ENCODE data around the gene DCANP1. TPM values are rescaled to one million over a fixed set of nuclear protein-coding genes. Genes with fewer than 3 reads are reported as not detected.

Gene DCANP1
- total and polyA plus RNA-seq, 5 donors from 2014 or later, result not detected

DNA sequence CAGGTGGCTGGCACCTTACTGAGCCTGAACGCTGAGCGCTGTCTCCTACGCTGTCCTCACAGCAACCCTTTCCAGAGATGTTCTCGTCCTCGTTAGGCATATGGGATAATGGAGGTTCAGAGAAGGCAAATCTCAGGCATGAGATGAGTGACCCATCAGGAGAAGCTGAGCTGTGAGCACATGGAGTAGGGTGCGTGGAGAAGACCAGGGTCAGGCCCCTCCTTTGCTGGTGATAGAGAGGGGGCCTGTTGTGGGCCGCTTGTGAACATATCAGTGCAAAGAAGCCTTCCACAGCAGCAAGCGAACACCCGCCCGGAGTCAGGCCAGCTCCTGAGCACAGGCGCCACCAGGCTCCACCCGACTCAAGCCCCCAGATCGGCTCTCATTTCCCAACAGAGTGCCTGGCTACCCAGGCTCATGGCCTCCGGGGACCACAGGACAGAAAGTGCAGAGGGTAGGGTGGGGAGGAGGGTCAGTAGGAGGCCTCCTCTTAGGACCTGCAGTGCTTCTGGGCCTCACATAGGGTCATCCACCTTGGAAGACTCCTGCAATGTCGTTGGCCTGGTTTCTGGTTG lies 20.0 kb upstream of the DCANP1 start:
- Histone ChIP-seq H3K4me3 (ENCODE audit: low read depth, low read length) (no peak overlapping the region), H3K27ac (ENCODE audit: insufficient read depth, low read length, poor library complexity, severe bottlenecking) (no peak overlapping the region), H3K27me3 (ENCODE audit: control insufficient read depth, insufficient read depth, low read length) (peaks cover 2% of the 10 kb centered on the region), H3K36me3 (ENCODE audit: control insufficient read depth, insufficient read depth, low read length) (no peaks in the 10 kb centered on the region), H3K4me1 (ENCODE audit: control insufficient read depth, insufficient read depth, low read length, poor library complexity, severe bottlenecking) (peaks cover 6% of the 10 kb centered on the region), H3K9me3 (ENCODE audit: control insufficient read depth in 2 of 2, low read length in 2 of 2) (no peaks in the 10 kb centered on the region)
- Mint-ChIP-seq H3K27me3 (peaks cover 44% of the 10 kb centered on the region), H3K4me3 (no peak overlapping the region), H3K36me3 (no peaks in the 10 kb centered on the region), H3K4me1 (peaks cover 0 to 11% (median 4%) of the 10 kb centered on the region in 4 donors), H3K9me3 (no peaks in the 10 kb centered on the region), H3K27ac (no peak overlapping the region)
- DNase-seq (no peak), ATAC-seq (ENCODE audit: low read depth in 2 of 2) (no peak)

DNA sequence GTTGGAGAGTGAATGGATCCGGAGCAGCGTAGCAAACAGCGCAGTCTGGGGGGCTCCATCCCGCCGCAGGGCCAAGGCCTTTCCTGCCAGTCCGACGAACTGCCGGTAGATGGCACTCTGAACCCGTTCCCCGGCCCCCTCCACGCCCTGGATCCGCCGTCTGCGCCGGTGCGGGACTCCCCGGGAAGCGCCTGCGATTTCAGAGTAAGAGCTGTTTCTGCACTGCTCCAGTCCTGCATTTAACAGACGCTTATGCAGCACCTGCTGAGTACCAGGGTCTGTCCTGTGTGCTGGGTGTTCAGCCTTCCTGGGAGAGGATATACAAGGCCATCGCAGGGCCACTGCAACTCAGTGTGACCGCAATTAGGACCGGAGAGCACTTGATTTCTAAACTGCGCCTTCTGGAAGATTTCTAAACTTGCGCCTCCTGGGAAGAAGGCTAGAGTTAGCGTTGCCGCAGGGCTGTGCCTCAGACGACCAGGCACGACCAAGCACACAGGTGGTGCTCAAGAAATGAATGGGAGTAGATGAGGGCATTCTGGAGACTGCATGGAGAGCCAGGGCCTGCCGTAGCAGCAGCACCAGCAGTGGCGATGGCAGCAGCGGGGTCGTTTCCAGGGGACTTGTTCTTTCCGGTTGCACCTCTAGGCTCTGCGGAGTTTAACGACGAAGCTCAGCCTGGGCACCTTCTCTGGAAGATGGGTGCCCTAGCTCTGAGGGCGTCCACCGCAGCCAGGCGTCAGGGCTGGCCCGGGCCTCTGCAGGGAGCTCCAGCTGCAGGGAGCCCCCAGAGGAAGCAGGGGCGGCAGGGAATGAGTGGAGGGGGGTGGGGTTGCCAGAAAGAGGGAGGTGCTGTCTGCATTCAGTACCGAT lies 19.3 kb upstream of the DCANP1 start:
- peak in 2 of 3 donors; percentile 20 to 59 for DNase-seq
- peaks cover 0 to 11% (median 4%) of the 10 kb centered on the region in 4 donors for H3K4me1 Mint-ChIP-seq
- H3K27ac ChIP-seq (ENCODE audit: insufficient read depth, low read length, poor library complexity, severe bottlenecking), result no peak overlapping the region
- no peaks in the 10 kb centered on the region for H3K9me3 ChIP-seq (ENCODE audit: control insufficient read depth in 2 of 2, low read length in 2 of 2)
- no peaks in the 10 kb centered on the region for H3K9me3 Mint-ChIP-seq
- peak; percentile 46 to 63 for ATAC-seq (ENCODE audit: low read depth in 2 of 2)
- H3K27me3 Mint-ChIP-seq, result peaks cover 44% of the 10 kb centered on the region
- H3K36me3 ChIP-seq (ENCODE audit: control insufficient read depth, insufficient read depth, low read length), result no peaks in the 10 kb centered on the region
- peak overlapping the region in 2 of 4 donors; percentile 51 to 62 for H3K4me3 Mint-ChIP-seq
- H3K4me1 ChIP-seq (ENCODE audit: control insufficient read depth, insufficient read depth, low read length, poor library complexity, severe bottlenecking), result peaks cover 6% of the 10 kb centered on the region
- H3K36me3 Mint-ChIP-seq, result no peaks in the 10 kb centered on the region
- no peak overlapping the region for H3K27ac Mint-ChIP-seq
- no peak overlapping the region for H3K4me3 ChIP-seq (ENCODE audit: low read depth, low read length)
- H3K27me3 ChIP-seq (ENCODE audit: control insufficient read depth, insufficient read depth, low read length), result peaks cover 2% of the 10 kb centered on the region

DNA sequence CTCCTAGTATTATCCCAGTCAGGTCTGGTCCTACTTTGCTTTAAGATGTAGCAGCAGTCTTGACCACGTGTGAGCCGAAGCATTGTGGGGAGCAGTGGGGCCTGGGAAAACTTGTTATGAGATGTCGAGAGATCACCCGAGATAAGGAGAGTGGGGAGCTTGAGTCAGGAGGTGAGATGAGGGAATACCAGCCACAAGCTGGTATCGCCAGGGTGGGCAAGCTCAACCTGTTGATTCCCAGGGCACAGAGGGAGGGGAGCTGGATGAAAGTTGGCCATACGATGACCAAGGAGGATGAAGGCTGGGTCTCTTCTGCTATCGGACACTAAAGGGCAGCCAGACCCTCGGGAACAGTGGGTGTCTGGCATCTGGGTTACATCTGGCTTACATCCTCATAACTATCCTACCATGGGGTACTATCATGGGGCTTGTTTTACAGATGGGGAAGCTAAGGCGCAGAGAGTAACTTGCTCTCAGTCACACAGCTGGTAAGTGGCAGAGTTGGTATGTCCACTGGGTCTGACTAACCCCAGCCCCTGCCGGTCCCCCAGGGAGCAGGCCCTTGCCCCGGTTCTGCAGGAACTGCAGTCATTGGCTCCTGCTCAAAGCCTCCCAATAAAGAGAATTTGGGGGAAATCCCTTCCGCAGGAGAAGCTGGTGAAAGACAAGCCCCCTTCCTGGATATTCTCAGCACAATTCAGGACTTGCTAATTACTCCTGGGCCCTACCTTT lies 18.4 kb upstream of the DCANP1 start:
- H3K9me3 Mint-ChIP-seq, result no peaks in the 10 kb centered on the region
- peak in 1 of 3 donors; percentile 5 for DNase-seq
- peaks cover 48% of the 10 kb centered on the region for H3K27me3 Mint-ChIP-seq
- no peak overlapping the region for H3K27ac Mint-ChIP-seq
- no peaks in the 10 kb centered on the region for H3K9me3 ChIP-seq (ENCODE audit: control insufficient read depth in 2 of 2, low read length in 2 of 2)
- peaks cover 6% of the 10 kb centered on the region for H3K4me1 ChIP-seq (ENCODE audit: control insufficient read depth, insufficient read depth, low read length, poor library complexity, severe bottlenecking)
- H3K4me3 ChIP-seq (ENCODE audit: low read depth, low read length), result no peak overlapping the region
- ATAC-seq (ENCODE audit: low read depth in 2 of 2), result no peak
- peak overlapping the region in 1 of 4 donors; percentile 11 for H3K4me3 Mint-ChIP-seq
- peaks cover 0 to 11% (median 4%) of the 10 kb centered on the region in 4 donors for H3K4me1 Mint-ChIP-seq
- no peaks in the 10 kb centered on the region for H3K27me3 ChIP-seq (ENCODE audit: control insufficient read depth, insufficient read depth, low read length)
- H3K36me3 ChIP-seq (ENCODE audit: control insufficient read depth, insufficient read depth, low read length), result no peaks in the 10 kb centered on the region
- no peak overlapping the region for H3K27ac ChIP-seq (ENCODE audit: insufficient read depth, low read length, poor library complexity, severe bottlenecking)
- H3K36me3 Mint-ChIP-seq, result no peaks in the 10 kb centered on the region

DNA sequence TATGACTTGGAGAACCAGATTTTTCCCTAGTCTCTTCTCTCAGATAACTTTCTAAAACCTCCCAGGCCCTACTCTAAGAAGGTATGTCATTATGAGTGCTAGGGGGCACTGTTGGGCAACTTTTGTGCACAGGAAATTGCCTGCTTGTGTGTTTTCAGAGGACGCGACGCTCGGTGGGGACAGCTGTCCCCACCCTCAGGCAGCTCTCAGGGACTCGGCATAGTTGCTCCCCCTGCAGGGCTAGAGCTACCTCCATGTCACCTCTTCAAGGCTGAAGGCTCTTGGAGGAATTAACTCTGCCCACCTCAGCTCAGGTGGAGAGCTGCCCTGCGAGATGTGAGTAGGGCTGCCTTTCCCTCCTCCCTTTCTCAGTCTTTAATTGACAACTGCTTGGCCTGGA lies 15.2 kb upstream of the DCANP1 start:
- H3K9me3 Mint-ChIP-seq, result peaks cover 0 to 1% (median 0%) of the 10 kb centered on the region in 7 donors
- Histone ChIP-seq H3K9me3 (ENCODE audit: control insufficient read depth in 2 of 2, low read length in 2 of 2) (no peaks in the 10 kb centered on the region), H3K27me3 (ENCODE audit: control insufficient read depth, insufficient read depth, low read length) (no peaks in the 10 kb centered on the region), H3K4me1 (ENCODE audit: control insufficient read depth, insufficient read depth, low read length, poor library complexity, severe bottlenecking) (peaks cover 6% of the 10 kb centered on the region), H3K27ac (ENCODE audit: insufficient read depth, low read length, poor library complexity, severe bottlenecking) (no peak overlapping the region), H3K36me3 (ENCODE audit: control insufficient read depth, insufficient read depth, low read length) (no peaks in the 10 kb centered on the region), H3K4me3 (ENCODE audit: low read depth, low read length) (no peak overlapping the region)
- no peak overlapping the region for H3K4me3 Mint-ChIP-seq
- H3K36me3 Mint-ChIP-seq, result no peaks in the 10 kb centered on the region
- H3K27me3 Mint-ChIP-seq, result peaks cover 40% of the 10 kb centered on the region
- ATAC-seq (ENCODE audit: low read depth in 2 of 2), result peak; percentile 36 to 52
- peak overlapping the region in 1 of 3 donors; percentile 83 for H3K27ac Mint-ChIP-seq
- H3K4me1 Mint-ChIP-seq, result peaks cover 0 to 11% (median 1%) of the 10 kb centered on the region in 4 donors
- peak in 2 of 3 donors; percentile 31 to 83 for DNase-seq

DNA sequence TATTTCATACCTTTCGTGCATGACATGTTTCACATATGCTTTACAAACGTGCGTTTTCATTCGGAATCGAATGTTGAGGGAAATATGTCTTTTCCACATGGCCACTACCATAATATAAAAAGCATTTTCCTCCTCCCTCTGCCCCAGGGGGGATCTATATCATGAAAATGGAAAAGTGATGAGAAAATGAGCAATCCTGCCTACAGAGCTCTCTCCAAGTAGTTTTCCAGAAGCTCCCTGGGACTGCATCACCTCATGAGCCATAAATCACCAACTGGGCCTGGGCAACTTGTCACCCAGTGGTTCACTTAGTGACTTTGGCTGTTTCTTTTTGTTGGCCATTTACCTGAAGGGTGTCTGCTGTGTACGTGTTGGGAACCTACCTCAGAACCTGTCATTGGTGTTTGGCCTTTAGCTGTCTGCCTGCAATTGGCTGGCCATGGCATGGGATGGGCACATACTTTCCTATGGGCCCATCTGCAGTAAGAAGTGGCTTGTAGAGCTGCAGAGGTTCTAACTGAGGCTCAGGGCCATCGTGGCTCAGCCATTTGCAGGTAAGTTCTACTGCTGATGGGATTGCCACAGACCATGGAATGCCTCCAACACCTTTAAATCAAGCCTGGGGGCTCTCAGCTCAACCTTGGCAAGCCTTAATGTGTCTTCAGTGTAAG lies 14.5 kb upstream of the DCANP1 start:
- no peak for ATAC-seq (ENCODE audit: low read depth in 2 of 2)
- H3K4me3 Mint-ChIP-seq, result no peak overlapping the region

DNA sequence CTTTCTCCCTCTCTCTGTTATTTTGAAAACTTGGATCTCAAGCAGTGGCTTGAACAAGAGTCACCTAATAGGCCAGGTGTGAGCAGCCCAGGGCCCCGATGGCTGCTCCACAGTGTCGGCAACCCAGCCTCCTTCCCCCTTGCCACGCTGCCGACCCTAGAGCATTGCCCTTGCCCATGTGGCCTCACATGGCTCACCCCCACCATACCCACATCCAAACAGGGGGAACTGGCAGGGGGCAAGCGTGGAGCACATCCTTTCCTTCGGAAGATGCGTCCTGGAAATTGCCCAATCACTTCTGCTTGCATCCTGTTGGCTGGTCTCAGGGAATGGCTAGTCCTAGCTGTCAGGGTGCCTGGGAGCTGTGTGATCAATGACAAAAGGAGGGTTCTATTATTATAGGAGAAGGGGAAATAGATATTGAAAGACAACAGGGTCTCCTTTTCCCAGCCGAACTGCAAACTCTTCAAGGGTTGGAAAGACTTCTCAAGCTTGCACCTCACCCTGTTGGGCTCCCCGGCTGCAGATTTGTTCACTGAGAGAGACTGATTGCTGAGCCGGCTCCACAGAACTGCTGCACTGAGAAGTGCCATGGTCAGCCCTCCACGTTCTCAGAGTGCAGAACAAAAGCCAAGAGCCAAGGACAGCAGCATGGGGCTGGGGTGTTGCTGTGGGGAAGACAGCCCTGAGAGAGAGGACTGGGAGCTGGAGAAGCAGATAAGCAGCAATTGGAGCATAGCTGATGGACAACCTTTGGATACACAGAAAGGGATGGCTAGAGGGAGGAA lies 13.3 kb upstream of the DCANP1 start:
- H3K4me3 Mint-ChIP-seq, result no peak overlapping the region
- ATAC-seq (ENCODE audit: low read depth in 2 of 2), result no peak
- H3K27me3 Mint-ChIP-seq, result peaks cover 30% of the 10 kb centered on the region

More for the DNA sequence above, 14.5 kb upstream of the DCANP1 start:
- H3K36me3 Mint-ChIP-seq, result no peaks in the 10 kb centered on the region
- no peak overlapping the region for H3K27ac ChIP-seq (ENCODE audit: insufficient read depth, low read length, poor library complexity, severe bottlenecking)
- H3K27me3 Mint-ChIP-seq, result peaks cover 33% of the 10 kb centered on the region
- no peaks in the 10 kb centered on the region for H3K9me3 ChIP-seq (ENCODE audit: control insufficient read depth in 2 of 2, low read length in 2 of 2)
- DNase-seq, result no peak
- no peaks in the 10 kb centered on the region for H3K27me3 ChIP-seq (ENCODE audit: control insufficient read depth, insufficient read depth, low read length)
- H3K36me3 ChIP-seq (ENCODE audit: control insufficient read depth, insufficient read depth, low read length), result no peaks in the 10 kb centered on the region
- H3K4me1 ChIP-seq (ENCODE audit: control insufficient read depth, insufficient read depth, low read length, poor library complexity, severe bottlenecking), result peaks cover 6% of the 10 kb centered on the region
- peaks cover 0 to 11% (median 1%) of the 10 kb centered on the region in 4 donors for H3K4me1 Mint-ChIP-seq
- no peak overlapping the region for H3K4me3 ChIP-seq (ENCODE audit: low read depth, low read length)
- H3K9me3 Mint-ChIP-seq, result peaks cover 0 to 1% (median 0%) of the 10 kb centered on the region in 7 donors
- H3K27ac Mint-ChIP-seq, result peak overlapping the region in 1 of 3 donors; percentile 28

More for the DNA sequence above, 13.3 kb upstream of the DCANP1 start:
- Histone ChIP-seq H3K27ac (ENCODE audit: insufficient read depth, low read length, poor library complexity, severe bottlenecking) (no peak overlapping the region), H3K4me3 (ENCODE audit: low read depth, low read length) (no peak overlapping the region), H3K9me3 (ENCODE audit: control insufficient read depth in 2 of 2, low read length in 2 of 2) (no peaks in the 10 kb centered on the region), H3K27me3 (ENCODE audit: control insufficient read depth, insufficient read depth, low read length) (no peaks in the 10 kb centered on the region), H3K36me3 (ENCODE audit: control insufficient read depth, insufficient read depth, low read length) (no peaks in the 10 kb centered on the region), H3K4me1 (ENCODE audit: control insufficient read depth, insufficient read depth, low read length, poor library complexity, severe bottlenecking) (no peaks in the 10 kb centered on the region)
- H3K9me3 Mint-ChIP-seq, result peaks cover 0 to 1% (median 0%) of the 10 kb centered on the region in 7 donors
- no peak overlapping the region for H3K27ac Mint-ChIP-seq
- H3K36me3 Mint-ChIP-seq, result no peaks in the 10 kb centered on the region
- peaks cover 0 to 6% (median 0%) of the 10 kb centered on the region in 4 donors for H3K4me1 Mint-ChIP-seq
- DNase-seq, result no peak
